ENCODE data around the gene MACROD1.

The MACROD1 gene

GRCh38 chr11:64118876-64119665 lies 46.8 kb downstream of the MACROD1 start:
- no peak for TF ChIP-seq CTCF (IDR thresholded peaks at IDR 0.05; ENCODE audit: low read depth, low read length)
- DNase-seq (ENCODE audit: low read depth in 2 of 2) = no peak
- no peak overlapping the region for H3K4me3 ChIP-seq (replicated peaks in 1 of 2; ENCODE audit: low read depth in 2 of 2, low read length in 2 of 2)

GRCh38 chr11:64117763-64118459 lies 48.0 kb downstream of the MACROD1 start:
- no peak for DNase-seq (ENCODE audit: low read depth in 2 of 2)
- no peak for TF ChIP-seq CTCF (IDR thresholded peaks at IDR 0.05; ENCODE audit: low read depth, low read length)
- no peak overlapping the region for H3K4me3 ChIP-seq (replicated peaks in 1 of 2; ENCODE audit: low read depth in 2 of 2, low read length in 2 of 2)

- no peak for DNase-seq (ENCODE audit: low read depth in 2 of 2)
- no peak overlapping the region for H3K4me3 ChIP-seq (replicated peaks in 1 of 2; ENCODE audit: low read depth in 2 of 2, low read length in 2 of 2)
- TF ChIP-seq CTCF (IDR thresholded peaks at IDR 0.05; ENCODE audit: low read depth, low read length) = no peak
Measured at GRCh38 chr11:64115531-64116522, 50.1 kb downstream of the MACROD1 start.

DNA sequence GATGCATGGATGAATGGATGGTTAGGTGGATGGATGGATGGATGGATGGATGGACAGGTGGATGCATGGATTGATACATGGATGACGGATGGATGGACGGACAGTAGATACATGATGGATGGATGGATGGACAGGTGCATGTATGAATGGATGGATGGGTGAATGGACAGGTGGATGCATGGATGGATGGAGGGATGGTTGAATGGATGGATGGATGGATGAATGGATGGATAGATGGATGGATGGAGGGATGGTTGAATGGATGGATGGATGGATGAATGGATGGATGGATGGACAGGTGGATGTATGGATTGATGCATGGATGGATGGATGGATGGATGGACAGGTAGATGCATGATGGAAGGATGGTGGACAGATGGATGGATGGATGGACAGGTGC lies 51.7 kb downstream of the MACROD1 start:
- no peak for DNase-seq (ENCODE audit: low read depth in 2 of 2)
- no peak overlapping the region for H3K4me3 ChIP-seq (replicated peaks in 1 of 2; ENCODE audit: low read depth in 2 of 2, low read length in 2 of 2)
- no peak for TF ChIP-seq CTCF (IDR thresholded peaks at IDR 0.05; ENCODE audit: low read depth, low read length)

DNA sequence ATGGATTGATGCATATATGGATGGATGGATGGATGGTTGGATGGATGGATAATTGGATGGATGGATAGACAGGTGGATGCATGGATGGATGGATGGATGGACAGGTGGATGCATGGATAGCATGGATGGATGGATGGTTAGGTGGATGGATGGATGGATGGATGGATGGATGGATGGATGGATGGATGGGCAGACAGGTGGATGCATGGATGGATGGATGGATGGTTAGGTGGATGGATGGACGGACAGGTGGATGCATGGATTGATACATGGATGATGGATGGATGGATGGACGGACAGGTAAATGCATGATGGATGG lies 52.5 kb downstream of the MACROD1 start:
- no peak overlapping the region for H3K4me3 ChIP-seq (replicated peaks in 1 of 2; ENCODE audit: low read depth in 2 of 2, low read length in 2 of 2)
- no peak for TF ChIP-seq CTCF (IDR thresholded peaks at IDR 0.05; ENCODE audit: low read depth, low read length)
- DNase-seq (ENCODE audit: low read depth in 2 of 2) = no peak

DNA sequence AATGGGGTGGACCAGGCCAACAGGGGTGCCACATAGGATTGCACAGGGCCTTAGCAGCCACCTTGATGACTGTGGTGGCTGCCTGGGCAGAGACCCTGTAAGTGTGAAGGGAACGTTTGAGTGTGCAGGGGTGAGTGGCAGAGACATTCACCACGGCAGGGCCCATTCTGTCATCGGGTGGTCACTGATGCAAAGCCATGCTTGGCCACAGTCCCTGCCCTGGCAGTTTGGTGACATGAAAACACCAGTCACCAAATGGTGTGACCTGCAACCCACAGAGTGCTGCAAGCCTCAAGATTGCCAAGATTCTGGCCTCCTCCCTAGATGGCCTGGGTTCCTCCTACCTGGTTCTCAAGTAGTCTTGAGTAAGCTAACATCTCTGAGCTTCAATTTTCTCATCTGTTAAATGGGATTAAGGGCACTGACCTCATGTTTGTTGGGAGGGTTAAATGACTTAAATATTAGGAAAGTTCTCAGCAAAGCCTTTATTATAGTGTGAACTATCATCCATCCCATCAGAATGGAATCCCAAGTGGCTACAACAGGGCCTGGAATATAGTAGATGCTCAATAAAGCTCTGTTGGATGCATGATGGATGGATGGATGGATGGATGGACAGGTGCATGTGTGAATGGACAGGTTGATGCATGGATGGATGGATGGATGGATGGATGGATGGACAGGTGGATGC lies 53.0 kb downstream of the MACROD1 start:
- H3K4me3 ChIP-seq (replicated peaks in 1 of 2; ENCODE audit: low read depth in 2 of 2, low read length in 2 of 2) = no peak overlapping the region
- DNase-seq (ENCODE audit: low read depth in 2 of 2) = no peak
- TF ChIP-seq CTCF (IDR thresholded peaks at IDR 0.05; ENCODE audit: low read depth, low read length) = no peak
